HepG2 (cell line): ENCODE results near the gene HTR1D. TPM values are rescaled to one million over a fixed set of nuclear protein-coding genes. Genes with fewer than 3 reads are reported as not detected.
A peak's percentile ranks its signal among the peaks of the same experiment; 100 is the strongest.

Experiments used
- PAF1 ChIP-seq: IDR thresholded peaks from 2 replicates; pipeline ENCODE4 v1.6.1; 2016; ENCODE audit warnings: missing genetic modification reagents, missing compliant biosample characterization
- RFXAP ChIP-seq: sonication (generic); formaldehyde crosslinking; IDR thresholded peaks from 2 replicates; pipeline ENCODE4 v1.4.0; 2020; ENCODE audit warnings: missing genetic modification reagents, borderline replicate concordance
- ZNF101 ChIP-seq: sonication (generic); formaldehyde crosslinking; IDR thresholded peaks from 2 replicates; pipeline ENCODE4 v1.4.0; 2020; ENCODE audit warnings: mild to moderate bottlenecking, low read depth, missing genetic modification reagents, borderline replicate concordance
- ZNF33B ChIP-seq: sonication (generic); formaldehyde crosslinking; IDR thresholded peaks from 2 replicates; pipeline ENCODE4 v1.5.1; 2020; ENCODE audit warnings: mild to moderate bottlenecking, missing genetic modification reagents
- ZNF558 ChIP-seq: sonication (generic); formaldehyde crosslinking; IDR thresholded peaks from 2 replicates; pipeline ENCODE4 v1.9.0; 2022; ENCODE audit warnings: mild to moderate bottlenecking, missing genetic modification reagents, borderline replicate concordance
- ZNF652 ChIP-seq: IDR thresholded peaks from 2 replicates; pipeline ENCODE4 v1.6.1; 2016; ENCODE audit warnings: low read depth, borderline replicate concordance
- ZNF670 ChIP-seq: sonication (generic); formaldehyde crosslinking; IDR thresholded peaks from 2 replicates; pipeline ENCODE4 v1.8.0; 2022; ENCODE audit warnings: mild to moderate bottlenecking, missing genetic modification reagents, borderline replicate concordance
- polyA plus RNA-seq, 8 experiments: library from polyadenylated mRNA; depleted of rRNA in 3 of 8; stranded (reverse) in 7 of 8; unstranded in 1 of 8; fragments of >200 nt; fragmentation: Illumina TruSeq in 4 of 8; extraction: Trizol in 4 of 8; gene quantifications; 2 replicates each; pipeline versions ENCODE4 v1.2.1 to v1.2.3, GENCODE V29; 2011 to 2016; ENCODE audit warnings: low read depth in 4 of 8, missing spikeins in 1 of 8, mixed read lengths in 1 of 8; ENCODE audit not compliant: insufficient read depth in 1 of 8
- total RNA-seq, 5 experiments: library from RNA; depleted of rRNA; stranded (reverse); fragments of >200 nt; fragmentation: Illumina TruSeq; extraction: Trizol; gene quantifications; 2 replicates each; pipeline ENCODE4 v1.2.3, GENCODE V29; 2016; ENCODE audit warnings: low read depth in 1 of 5
- TF ChIP-seq, protein P1 (sequence below): sonication (generic); formaldehyde crosslinking; IDR thresholded peaks from 2 replicates; pipeline ENCODE4 v1.5.0; 2020; ENCODE audit warnings: missing genetic modification reagents
- TF ChIP-seq, protein P2 (sequence below): sonication (generic); formaldehyde crosslinking; IDR thresholded peaks from 2 replicates; pipeline ENCODE4 v1.8.0; 2022; ENCODE audit warnings: mild to moderate bottlenecking, missing genetic modification reagents, borderline replicate concordance
- TF ChIP-seq, protein P3 (sequence below): sonication (generic); formaldehyde crosslinking; IDR thresholded peaks from one replicate; pipeline ENCODE4 v1.5.1; 2020; ENCODE audit warnings: mild to moderate bottlenecking, missing genetic modification reagents; ENCODE audit errors: not compliant biosample characterization
- TF ChIP-seq, protein P4 (sequence below): sonication (generic); formaldehyde crosslinking; conservative IDR thresholded peaks from 2 replicates; pipeline ENCODE4 v1.4.0; 2020; ENCODE audit warnings: missing genetic modification reagents
- TF ChIP-seq, protein P5 (sequence below): sonication (generic); formaldehyde crosslinking; conservative IDR thresholded peaks from 2 replicates; pipeline ENCODE4 v1.8.0; 2022; ENCODE audit warnings: mild to moderate bottlenecking, moderate library complexity, missing genetic modification reagents

HTR1D gene
- total and polyA plus RNA-seq, 2 of the 13 experiments (the other 11 are each of a cell fraction or from before 2014, with no cell fraction given): 0.04 to 0.07 TPM

DNA sequence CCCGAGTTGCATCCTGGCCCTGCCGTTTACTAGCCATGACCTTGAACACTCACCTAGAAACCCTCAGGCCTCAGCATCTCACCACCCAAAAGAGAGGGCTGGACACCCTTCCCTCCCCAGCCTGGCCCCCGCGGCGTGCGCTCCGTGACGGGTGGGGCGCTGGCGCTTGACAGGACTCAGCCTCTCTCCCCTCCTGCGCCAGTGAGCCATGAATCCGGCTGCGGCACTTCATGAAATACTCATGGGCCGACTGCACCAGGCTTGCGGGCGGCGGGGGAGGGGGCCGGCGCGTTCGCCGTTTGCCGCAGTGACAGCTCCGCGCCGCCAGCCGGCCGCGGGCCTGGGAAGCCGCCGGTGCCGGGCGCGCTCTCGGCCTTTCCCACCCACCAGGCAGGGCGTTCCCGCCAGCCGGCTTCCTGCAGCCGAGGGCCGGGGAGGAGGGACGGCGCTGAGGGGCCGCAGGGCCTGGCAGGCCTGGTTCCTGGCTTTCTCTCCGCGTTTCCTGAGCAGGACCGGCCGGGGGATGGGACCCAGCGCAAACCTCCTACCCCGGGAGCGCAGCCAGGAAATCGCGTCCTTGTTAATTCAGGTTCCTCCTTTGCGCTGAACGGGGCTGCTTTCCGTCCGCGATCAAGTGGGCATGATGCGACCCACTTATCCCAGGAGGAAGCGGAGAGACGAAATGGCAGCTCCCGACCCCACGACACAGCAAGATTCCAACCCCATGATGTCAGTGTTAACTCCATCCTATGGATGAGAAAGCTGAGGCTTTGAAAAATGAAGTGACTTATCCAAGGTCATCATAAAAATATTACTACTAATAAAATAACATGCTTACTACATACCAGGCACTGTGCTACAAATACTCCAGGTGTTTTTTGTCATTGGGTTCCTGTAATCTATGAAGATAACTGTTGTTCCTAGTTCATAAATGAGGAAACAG, 39.6 kb downstream of the HTR1D start (continued):
- TF ChIP-seq, protein P1, sequence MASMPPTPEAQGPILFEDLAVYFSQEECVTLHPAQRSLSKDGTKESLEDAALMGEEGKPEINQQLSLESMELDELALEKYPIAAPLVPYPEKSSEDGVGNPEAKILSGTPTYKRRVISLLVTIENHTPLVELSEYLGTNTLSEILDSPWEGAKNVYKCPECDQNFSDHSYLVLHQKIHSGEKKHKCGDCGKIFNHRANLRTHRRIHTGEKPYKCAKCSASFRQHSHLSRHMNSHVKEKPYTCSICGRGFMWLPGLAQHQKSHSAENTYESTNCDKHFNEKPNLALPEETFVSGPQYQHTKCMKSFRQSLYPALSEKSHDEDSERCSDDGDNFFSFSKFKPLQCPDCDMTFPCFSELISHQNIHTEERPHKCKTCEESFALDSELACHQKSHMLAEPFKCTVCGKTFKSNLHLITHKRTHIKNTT (CRISPR knock-in tag): no peak
- peak; percentile 57; the same call in 1 of the 2 replicates for TF ChIP-seq ZNF558
- TF ChIP-seq ZNF33B (CRISPR knock-in tag): 0 out of 2 replicates have a peak, but pooled peaks have one; percentile 47
- TF ChIP-seq, protein P2, sequence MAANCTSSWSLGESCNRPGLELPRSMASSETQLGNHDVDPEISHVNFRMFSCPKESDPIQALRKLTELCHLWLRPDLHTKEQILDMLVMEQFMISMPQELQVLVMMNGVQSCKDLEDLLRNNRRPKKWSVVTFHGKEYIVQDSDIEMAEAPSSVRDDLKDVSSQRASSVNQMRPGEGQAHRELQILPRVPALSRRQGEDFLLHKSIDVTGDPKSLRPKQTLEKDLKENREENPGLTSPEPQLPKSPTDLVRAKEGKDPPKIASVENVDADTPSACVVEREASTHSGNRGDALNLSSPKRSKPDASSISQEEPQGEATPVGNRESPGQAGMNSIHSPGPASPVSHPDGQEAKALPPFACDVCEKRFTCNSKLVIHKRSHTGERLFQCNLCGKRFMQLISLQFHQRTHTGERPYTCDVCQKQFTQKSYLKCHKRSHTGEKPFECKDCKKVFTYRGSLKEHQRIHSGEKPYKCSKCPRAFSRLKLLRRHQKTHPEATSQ (CRISPR knock-in tag): no peak
- no peak; the same call in 1 of the 2 replicates for TF ChIP-seq RFXAP (CRISPR knock-in tag)
- TF ChIP-seq ZNF670 (CRISPR knock-in tag): no peak
- TF ChIP-seq, protein P3, sequence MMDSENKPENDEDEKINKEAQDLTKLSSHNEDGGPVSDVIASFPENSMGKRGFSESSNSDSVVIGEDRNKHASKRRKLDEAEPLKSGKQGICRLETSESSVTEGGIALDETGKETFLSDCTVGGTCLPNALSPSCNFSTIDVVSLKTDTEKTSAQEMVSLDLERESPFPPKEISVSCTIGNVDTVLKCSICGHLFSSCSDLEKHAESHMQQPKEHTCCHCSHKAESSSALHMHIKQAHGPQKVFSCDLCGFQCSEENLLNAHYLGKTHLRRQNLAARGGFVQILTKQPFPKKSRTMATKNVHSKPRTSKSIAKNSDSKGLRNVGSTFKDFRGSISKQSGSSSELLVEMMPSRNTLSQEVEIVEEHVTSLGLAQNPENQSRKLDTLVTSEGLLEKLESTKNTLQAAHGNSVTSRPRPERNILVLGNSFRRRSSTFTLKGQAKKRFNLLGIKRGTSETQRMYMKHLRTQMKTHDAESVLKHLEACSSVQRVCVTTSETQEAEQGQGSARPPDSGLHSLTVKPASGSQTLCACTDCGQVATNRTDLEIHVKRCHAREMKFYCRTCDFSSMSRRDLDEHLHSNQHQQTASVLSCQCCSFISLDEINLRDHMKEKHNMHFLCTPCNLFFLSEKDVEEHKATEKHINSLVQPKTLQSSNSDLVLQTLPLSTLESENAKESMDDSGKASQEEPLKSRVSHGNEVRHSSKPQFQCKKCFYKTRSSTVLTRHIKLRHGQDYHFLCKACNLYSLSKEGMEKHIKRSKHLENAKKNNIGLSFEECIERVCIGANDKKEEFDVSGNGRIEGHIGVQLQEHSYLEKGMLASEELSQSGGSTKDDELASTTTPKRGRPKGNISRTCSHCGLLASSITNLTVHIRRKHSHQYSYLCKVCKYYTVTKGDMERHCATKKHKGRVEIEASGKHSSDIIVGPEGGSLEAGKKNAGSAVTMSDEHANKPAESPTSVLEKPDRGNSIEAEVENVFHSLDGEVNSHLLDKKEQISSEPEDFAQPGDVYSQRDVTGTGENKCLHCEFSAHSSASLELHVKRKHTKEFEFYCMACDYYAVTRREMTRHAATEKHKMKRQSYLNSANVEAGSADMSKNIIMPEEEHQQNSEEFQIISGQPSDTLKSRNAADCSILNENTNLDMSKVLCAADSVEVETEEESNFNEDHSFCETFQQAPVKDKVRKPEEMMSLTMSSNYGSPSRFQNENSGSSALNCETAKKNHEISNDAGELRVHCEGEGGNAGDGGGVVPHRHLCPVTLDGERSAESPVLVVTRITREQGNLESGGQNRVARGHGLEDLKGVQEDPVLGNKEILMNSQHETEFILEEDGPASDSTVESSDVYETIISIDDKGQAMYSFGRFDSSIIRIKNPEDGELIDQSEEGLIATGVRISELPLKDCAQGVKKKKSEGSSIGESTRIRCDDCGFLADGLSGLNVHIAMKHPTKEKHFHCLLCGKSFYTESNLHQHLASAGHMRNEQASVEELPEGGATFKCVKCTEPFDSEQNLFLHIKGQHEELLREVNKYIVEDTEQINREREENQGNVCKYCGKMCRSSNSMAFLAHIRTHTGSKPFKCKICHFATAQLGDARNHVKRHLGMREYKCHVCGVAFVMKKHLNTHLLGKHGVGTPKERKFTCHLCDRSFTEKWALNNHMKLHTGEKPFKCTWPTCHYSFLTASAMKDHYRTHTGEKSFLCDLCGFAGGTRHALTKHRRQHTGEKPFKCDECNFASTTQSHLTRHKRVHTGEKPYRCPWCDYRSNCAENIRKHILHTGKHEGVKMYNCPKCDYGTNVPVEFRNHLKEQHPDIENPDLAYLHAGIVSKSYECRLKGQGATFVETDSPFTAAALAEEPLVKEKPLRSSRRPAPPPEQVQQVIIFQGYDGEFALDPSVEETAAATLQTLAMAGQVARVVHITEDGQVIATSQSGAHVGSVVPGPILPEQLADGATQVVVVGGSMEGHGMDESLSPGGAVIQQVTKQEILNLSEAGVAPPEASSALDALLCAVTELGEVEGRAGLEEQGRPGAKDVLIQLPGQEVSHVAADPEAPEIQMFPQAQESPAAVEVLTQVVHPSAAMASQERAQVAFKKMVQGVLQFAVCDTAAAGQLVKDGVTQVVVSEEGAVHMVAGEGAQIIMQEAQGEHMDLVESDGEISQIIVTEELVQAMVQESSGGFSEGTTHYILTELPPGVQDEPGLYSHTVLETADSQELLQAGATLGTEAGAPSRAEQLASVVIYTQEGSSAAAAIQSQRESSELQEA (CRISPR knock-in tag): peak; percentile 42
- peak; percentile 5; the same call in 1 of the 2 replicates for TF ChIP-seq ZNF652 (CRISPR knock-in tag)
- no peak for TF ChIP-seq PAF1 (CRISPR knock-in tag)
- TF ChIP-seq, protein P4, sequence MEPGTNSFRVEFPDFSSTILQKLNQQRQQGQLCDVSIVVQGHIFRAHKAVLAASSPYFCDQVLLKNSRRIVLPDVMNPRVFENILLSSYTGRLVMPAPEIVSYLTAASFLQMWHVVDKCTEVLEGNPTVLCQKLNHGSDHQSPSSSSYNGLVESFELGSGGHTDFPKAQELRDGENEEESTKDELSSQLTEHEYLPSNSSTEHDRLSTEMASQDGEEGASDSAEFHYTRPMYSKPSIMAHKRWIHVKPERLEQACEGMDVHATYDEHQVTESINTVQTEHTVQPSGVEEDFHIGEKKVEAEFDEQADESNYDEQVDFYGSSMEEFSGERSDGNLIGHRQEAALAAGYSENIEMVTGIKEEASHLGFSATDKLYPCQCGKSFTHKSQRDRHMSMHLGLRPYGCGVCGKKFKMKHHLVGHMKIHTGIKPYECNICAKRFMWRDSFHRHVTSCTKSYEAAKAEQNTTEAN: no peak
- TF ChIP-seq, protein P5, sequence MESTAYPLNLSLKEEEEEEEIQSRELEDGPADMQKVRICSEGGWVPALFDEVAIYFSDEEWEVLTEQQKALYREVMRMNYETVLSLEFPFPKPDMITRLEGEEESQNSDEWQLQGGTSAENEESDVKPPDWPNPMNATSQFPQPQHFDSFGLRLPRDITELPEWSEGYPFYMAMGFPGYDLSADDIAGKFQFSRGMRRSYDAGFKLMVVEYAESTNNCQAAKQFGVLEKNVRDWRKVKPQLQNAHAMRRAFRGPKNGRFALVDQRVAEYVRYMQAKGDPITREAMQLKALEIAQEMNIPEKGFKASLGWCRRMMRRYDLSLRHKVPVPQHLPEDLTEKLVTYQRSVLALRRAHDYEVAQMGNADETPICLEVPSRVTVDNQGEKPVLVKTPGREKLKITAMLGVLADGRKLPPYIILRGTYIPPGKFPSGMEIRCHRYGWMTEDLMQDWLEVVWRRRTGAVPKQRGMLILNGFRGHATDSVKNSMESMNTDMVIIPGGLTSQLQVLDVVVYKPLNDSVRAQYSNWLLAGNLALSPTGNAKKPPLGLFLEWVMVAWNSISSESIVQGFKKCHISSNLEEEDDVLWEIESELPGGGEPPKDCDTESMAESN (CRISPR knock-in tag): no peak
- no peak for TF ChIP-seq ZNF101 (CRISPR knock-in tag)
